Colonic mucosa (tissue), 4 donors: ENCODE data around the gene MAN1B1. TPM values are rescaled to one million over a fixed set of nuclear protein-coding genes. Genes with fewer than 3 reads are reported as not detected.

Source experiments
- DNase-seq: peaks from one replicate; pipeline ENCODE4 v3.0.0-alpha.2; 2020
- H3K27ac ChIP-seq: fragments of 200-600 bp; one replicate; pipeline ENCODE4 v1.8.0; 2021
- H3K27me3 ChIP-seq: fragments of 200-600 bp; one replicate; pipeline ENCODE4 v1.8.0; 2021
- H3K36me3 ChIP-seq: fragments of 200-600 bp; one replicate; pipeline ENCODE4 v1.8.0; 2021
- H3K4me1 ChIP-seq: fragments of 200-600 bp; one replicate; pipeline ENCODE4 v1.8.0; 2021; ENCODE audit warnings: mild to moderate bottlenecking
- H3K4me3 ChIP-seq: fragments of 200-600 bp; one replicate; pipeline ENCODE4 v1.8.0; 2021
- H3K9ac ChIP-seq, 2 donors: one replicate each; pipeline ENCODE4 v1.7.0; 2013; ENCODE audit warnings: control low read depth in 2 of 2, low read depth in 2 of 2, low read length in 2 of 2
- H3K9me3 ChIP-seq: fragments of 200-600 bp; one replicate; pipeline ENCODE4 v1.8.0; 2021
- intact Hi-C: fragments of 100-400 bp; cut with DNase I; formaldehyde crosslinking; loops from one replicate; pipeline ENCODE4 v1.14.1; 2022
- total RNA-seq, 2 donors: library from RNA; stranded (reverse); fragmentation: NEBNext Ultra II Directional in 1 of 2; extraction: Animal tissue kit (Norgen Biotek cat#: 25700) in 1 of 2; gene quantifications; one replicate each; pipeline ENCODE4 v1.2.1, GENCODE V29; 2021
- TF ChIP-seq, protein P1 (sequence below): fragments of 200-600 bp; IDR thresholded peaks from one replicate; pipeline ENCODE4 v1.8.0; 2022; ENCODE audit warnings: antibody characterized with exemption, mild to moderate bottlenecking
- donor health status: healthy.
- donor health status: DM: no; HTN: no; CAD: no.
- donor health status: DM: no; HTN: no; CAD: no.

The MAN1B1 gene
- 10 to 100 TPM; 43.5 to 52.6 TPM for total RNA-seq

DNA sequence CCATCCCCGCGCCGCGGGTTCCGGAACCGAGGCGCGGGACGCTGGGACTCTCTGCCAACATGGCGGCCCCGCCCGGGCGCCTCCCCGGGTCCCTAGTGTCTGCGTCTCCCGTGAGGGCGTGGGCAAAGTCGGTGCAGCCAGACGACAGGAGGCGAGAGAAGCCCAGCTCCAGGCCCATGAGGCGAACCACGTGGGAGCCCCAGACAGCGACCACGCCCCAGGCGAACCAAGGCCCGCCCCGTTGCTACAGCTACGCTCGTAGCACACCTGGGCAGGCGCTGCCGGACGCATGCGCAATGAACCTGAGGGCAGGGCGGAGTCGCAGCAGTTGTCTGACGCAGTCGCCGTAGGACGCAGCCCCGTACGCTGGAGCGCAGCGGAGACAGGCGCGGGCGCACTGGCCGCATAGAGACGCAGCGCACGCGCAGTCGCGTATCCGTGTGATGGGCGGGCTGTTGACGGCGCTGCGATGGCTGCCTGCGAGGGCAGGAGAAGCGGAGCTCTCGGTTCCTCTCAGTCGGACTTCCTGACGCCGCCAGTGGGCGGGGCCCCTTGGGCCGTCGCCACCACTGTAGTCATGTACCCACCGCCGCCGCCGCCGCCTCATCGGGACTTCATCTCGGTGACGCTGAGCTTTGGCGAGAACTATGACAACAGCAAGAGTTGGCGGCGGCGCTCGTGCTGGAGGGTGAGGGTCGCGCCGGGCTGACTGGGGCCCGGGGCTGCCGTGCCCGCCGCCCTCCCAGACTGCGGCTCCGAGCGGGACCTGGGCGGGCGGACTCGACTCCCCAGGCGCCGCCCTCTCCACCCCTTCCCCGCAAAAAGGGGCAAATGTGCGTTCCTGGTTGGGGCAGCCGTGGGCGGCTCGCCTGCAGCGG is at the start of gene MAN1B1:
TSS of gene MAN1B1 (plus strand) at position 455 of the 878 bp plus-strand sequence. CDS start at position 470, 15 bp downstream.
- no peaks in the 10 kb centered on the region for H3K27me3 ChIP-seq
- H3K9ac ChIP-seq = peak within 1 kb of the TSS; percentile 87 to 93
- H3K36me3 ChIP-seq = no peaks in the 10 kb centered on the region
- peak; percentile 99 for DNase-seq
- TF ChIP-seq, protein P1, sequence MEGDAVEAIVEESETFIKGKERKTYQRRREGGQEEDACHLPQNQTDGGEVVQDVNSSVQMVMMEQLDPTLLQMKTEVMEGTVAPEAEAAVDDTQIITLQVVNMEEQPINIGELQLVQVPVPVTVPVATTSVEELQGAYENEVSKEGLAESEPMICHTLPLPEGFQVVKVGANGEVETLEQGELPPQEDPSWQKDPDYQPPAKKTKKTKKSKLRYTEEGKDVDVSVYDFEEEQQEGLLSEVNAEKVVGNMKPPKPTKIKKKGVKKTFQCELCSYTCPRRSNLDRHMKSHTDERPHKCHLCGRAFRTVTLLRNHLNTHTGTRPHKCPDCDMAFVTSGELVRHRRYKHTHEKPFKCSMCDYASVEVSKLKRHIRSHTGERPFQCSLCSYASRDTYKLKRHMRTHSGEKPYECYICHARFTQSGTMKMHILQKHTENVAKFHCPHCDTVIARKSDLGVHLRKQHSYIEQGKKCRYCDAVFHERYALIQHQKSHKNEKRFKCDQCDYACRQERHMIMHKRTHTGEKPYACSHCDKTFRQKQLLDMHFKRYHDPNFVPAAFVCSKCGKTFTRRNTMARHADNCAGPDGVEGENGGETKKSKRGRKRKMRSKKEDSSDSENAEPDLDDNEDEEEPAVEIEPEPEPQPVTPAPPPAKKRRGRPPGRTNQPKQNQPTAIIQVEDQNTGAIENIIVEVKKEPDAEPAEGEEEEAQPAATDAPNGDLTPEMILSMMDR = no peak
- peaks cover 7% of the 10 kb centered on the region for H3K4me1 ChIP-seq
- no peaks in the 10 kb centered on the region for H3K9me3 ChIP-seq
- H3K27ac ChIP-seq = peak within 1 kb of the TSS; percentile 94
- H3K4me3 ChIP-seq = peak within 1 kb of the TSS; percentile 90
- intact Hi-C loops = no loop called here

DNA sequence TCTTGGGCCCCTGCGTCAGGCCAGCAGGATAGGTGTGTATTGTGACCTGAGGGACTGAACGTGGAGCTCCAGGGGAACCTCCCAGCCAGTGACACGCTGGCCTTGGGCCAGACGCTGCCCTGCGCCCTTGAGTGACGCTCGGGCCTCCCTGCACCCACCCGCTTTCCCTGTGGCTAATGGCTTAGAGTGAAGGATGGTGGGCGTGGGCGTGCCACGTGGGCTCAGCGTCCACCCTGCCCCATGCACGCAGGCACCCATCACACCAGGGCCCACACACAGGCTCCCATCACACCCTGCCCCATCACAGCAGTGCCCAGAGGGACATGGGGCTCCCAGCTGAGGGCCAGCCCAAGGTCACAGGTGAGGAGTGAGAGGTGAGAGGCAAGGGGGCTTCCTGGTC is 49.8 kb upstream of the MAN1B1 start:
- H3K9ac ChIP-seq = no peak overlapping the region
- H3K27ac ChIP-seq = no peak overlapping the region
- H3K4me3 ChIP-seq = no peak overlapping the region
- intact Hi-C loops = loop anchor here (5.0 kb wide), 1 partner anchor 250 kb away; no protein-coding TSS in a partner anchor
- H3K27me3 ChIP-seq = no peaks in the 10 kb centered on the region
- H3K36me3 ChIP-seq = no peaks in the 10 kb centered on the region
- peaks cover 14% of the 10 kb centered on the region for H3K4me1 ChIP-seq
- no peak for DNase-seq
- H3K9me3 ChIP-seq = no peaks in the 10 kb centered on the region
- TF ChIP-seq, protein P1 = no peak

DNA sequence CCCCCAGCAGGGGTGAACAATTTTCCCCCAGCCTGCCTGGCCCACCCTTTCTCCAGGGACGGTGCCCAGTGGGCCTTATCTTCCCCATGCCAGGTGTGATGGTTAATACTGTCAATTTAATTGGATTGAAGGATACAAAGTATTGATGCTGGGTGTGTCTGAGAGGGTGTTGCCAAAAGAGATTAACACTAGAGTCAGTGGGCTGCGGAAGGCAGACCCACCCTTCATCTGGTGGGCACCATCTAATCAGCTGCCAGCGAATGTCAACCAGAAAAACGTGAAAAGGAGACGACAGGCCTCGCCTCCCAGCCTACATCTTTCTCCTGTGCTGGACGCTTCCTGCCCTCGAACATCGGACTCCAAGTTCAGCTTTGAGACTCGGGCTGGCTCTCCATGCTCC is 49.3 kb upstream of the MAN1B1 start:
- TF ChIP-seq, protein P1 = no peak
- Histone ChIP-seq H3K4me3 (no peak overlapping the region), H3K36me3 (no peaks in the 10 kb centered on the region), H3K9ac (no peak overlapping the region), H3K4me1 (peaks cover 14% of the 10 kb centered on the region), H3K27me3 (no peaks in the 10 kb centered on the region), H3K27ac (no peak overlapping the region), H3K9me3 (no peaks in the 10 kb centered on the region)
- DNase-seq = no peak
- intact Hi-C loops = loop anchor here (5.0 kb wide), 1 partner anchor 250 kb away; no protein-coding TSS in a partner anchor

DNA sequence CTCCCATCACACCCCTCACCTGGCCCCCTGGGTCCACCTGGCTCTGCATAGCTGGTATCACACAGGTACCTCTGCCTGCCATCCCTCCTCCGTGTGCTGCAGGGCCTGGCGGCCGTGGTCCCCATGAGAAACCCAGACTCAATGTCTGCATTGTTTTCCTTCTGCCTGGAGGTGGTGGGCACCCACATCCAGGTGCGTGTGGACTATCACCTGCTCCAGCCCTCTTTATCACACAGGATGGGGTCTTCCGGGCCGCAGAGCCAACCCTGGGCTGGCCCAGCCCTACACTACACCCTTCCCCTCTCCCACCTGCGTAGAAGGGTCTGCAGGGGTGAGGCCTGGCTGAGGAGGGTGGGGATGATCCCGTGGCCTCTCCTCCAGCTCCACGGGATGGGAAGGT is 47.9 kb upstream of the MAN1B1 start:
- Histone ChIP-seq H3K27me3 (no peaks in the 10 kb centered on the region), H3K36me3 (no peaks in the 10 kb centered on the region), H3K9me3 (no peaks in the 10 kb centered on the region), H3K4me1 (peaks cover 16% of the 10 kb centered on the region), H3K4me3 (no peak overlapping the region), H3K9ac (no peak overlapping the region), H3K27ac (no peak overlapping the region)
- no peak for DNase-seq
- TF ChIP-seq, protein P1 = no peak
- intact Hi-C loops = loop anchor here (5.0 kb wide), 1 partner anchor 252 kb away; no protein-coding TSS in a partner anchor

DNA sequence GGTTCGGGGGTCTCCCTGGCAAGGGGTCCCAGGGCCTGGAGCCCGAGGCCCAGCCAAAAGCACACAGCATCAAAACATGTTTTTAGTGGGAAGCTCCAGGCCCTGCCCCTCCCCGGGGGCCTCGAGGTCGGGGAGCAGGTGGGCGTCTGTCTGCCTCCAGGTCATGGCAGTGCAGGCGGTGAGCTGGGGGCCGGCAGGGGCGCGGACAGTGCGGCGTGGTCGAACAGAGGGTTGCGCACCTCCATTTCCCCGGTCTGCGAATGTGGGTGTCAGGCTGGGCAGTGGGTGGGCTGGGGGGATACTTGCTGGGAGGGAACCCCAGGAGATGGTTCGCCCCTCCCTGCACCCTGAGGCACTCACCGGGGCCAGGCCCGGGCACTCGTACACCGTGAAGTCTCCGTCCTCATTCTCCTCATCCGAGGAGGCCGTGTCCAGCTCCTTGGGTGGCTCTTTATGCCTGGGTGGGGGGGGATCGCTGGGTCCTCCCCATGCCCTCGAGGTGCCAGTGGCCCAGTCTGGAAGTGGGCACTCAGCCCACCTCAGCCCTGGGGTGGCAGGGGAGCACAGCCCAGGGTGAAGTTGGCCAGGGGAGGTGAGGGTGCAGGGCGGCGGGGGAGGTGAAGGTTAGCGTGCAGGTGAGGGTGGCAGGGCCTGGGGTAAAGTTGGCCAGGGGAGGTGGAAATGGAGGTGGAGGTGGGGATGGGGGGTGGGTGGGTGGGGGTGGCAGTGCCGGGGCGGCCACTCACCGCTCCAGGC is 47.0 kb upstream of the MAN1B1 start:
- no peaks in the 10 kb centered on the region for H3K36me3 ChIP-seq
- TF ChIP-seq, protein P1 = no peak
- no peaks in the 10 kb centered on the region for H3K9me3 ChIP-seq
- no peaks in the 10 kb centered on the region for H3K27me3 ChIP-seq
- intact Hi-C loops = loop anchor here (5.0 kb wide), 1 partner anchor 252 kb away; no protein-coding TSS in a partner anchor
- no peak for DNase-seq
- no peak overlapping the region for H3K4me3 ChIP-seq
- no peak overlapping the region for H3K9ac ChIP-seq
- H3K4me1 ChIP-seq = peaks cover 16% of the 10 kb centered on the region
- H3K27ac ChIP-seq = no peak overlapping the region
